Skeletal muscle tissue (tissue), 4 donors: ENCODE measurements around the gene MARS1. TPM values are rescaled to one million over a fixed set of nuclear protein-coding genes. Genes with fewer than 3 reads are reported as not detected.

Experiments used
- H3K27ac ChIP-seq: one replicate; pipeline ENCODE4 v1.7.0; 2013; ENCODE audit warnings: mild to moderate bottlenecking, low read depth, low read length, inconsistent platforms
- H3K27me3 ChIP-seq, 3 donors: one replicate each; pipeline ENCODE4 v1.7.0; 2013; ENCODE audit warnings: low read length in 3 of 3; ENCODE audit not compliant: control insufficient read depth in 3 of 3, insufficient read depth in 3 of 3
- H3K36me3 ChIP-seq, 3 donors: one replicate each; pipeline ENCODE4 v1.7.0; 2013; ENCODE audit warnings: low read length in 3 of 3; ENCODE audit not compliant: control insufficient read depth in 3 of 3, insufficient read depth in 3 of 3
- H3K4me1 ChIP-seq, 3 donors: one replicate each; pipeline ENCODE4 v1.7.0; 2013; ENCODE audit warnings: low read length in 3 of 3, mild to moderate bottlenecking in 3 of 3; ENCODE audit not compliant: control insufficient read depth in 3 of 3, insufficient read depth in 3 of 3
- H3K4me3 ChIP-seq, 3 donors: one replicate each; pipeline ENCODE4 v1.7.0; 2013; ENCODE audit warnings: low read length in 3 of 3
- H3K9ac ChIP-seq, 3 donors: one replicate each; pipeline ENCODE4 v1.7.0; 2013; ENCODE audit warnings: low read length in 3 of 3, mild to moderate bottlenecking in 3 of 3, moderate library complexity in 2 of 3, low read depth in 1 of 3
- H3K9me3 ChIP-seq, 3 donors: one replicate each; pipeline ENCODE4 v1.7.0; 2013; ENCODE audit warnings: low read length in 3 of 3; ENCODE audit not compliant: control insufficient read depth in 3 of 3
- total RNA-seq: library from RNA; depleted of rRNA; stranded (reverse); fragments of >200 nt; gene quantifications from one replicate; pipeline ENCODE4 v1.2.3, GENCODE V29; 2014
- donor health status: Osteomylitis.

The MARS1 gene
- total RNA-seq, 1 donor from 2014 or later = 68.4 TPM

DNA sequence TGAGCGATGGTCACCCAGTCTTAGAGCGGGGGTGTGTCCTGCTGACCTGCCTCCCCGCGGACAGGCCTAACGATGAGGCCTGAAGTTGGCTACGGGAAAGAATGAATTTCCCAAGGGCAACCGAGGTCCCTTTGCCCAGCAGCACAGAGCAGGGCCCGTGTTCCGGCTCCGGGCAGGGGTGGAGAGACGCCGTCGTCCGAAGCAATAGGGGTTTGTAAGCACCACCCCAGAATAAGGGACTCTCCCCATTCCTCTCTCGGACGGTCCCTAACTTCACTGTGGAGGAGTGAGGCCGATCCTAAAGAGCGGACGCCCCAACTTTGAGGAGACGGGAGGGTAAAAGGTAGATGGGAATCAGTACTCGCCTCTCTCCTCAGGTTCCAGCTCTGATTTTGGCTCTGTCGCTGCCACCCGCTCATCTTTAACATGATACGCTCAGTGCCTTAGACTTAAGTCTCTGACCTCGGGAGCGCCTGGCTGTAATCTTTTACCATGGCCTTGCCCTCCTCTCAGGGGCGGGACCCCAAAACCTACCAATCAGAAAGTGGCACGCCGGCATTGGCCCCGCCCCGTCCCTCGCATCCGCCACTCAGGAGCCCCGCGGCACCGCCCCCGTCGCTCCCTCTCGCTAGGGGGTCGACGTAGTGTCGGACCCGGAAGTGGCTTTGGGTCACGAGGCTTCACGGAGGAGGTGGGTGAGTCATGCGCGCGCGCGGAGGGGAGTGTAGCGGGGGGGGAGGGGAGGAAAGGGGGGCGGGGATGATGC lies 32.4 kb downstream of the MARS1 start, which contains the start of gene DDIT3:
DDIT3 (minus strand) TSS at position 462 of the 766 bp plus-strand sequence. CDS start 3,108 bp downstream, outside the sequence.
- H3K4me3 ChIP-seq = peak within 1 kb of the TSS; percentile 87 to 99 (median 99)
- H3K9me3 ChIP-seq = no peaks in the 10 kb centered on the region
- H3K4me1 ChIP-seq = peaks cover 50 to 65% (median 63%) of the 10 kb centered on the region in 3 donors
- peaks cover 35 to 47% (median 36%) of the 10 kb centered on the region in 3 donors for H3K36me3 ChIP-seq
- peak within 1 kb of the TSS; percentile 99 for H3K27ac ChIP-seq
- no peaks in the 10 kb centered on the region for H3K27me3 ChIP-seq
- peak within 1 kb of the TSS; percentile 97 to 100 (median 100) for H3K9ac ChIP-seq

DNA sequence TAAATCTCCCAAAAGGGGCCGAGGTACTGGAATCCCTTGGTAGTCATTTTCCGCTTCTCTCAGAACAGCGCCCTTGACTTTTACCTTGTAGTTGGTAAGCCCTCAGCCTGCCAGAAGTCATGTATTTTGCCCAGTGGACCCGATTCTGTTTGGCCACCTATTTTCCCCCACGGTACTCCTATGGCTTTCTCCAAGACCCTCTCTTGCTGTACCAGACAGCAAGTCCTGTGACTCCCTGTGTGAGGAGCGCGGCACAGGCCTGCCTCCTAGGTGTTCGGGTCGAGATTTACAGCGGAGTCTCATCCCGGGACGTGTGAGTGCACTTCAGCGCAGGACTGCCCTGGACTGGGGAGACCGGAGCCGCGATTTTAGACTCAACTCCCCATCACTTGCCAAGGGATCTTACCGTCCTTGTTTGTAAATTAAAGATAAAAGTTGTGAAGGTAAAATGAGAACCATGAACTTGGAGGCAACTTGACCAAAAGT lies 33.7 kb downstream of the MARS1 start:
- Histone ChIP-seq H3K4me3 (peak overlapping the region; percentile 70 to 84 (median 71)), H3K4me1 (peaks cover 50 to 67% (median 64%) of the 10 kb centered on the region in 3 donors), H3K9me3 (no peaks in the 10 kb centered on the region), H3K27me3 (no peaks in the 10 kb centered on the region), H3K27ac (peak overlapping the region; percentile 99), H3K36me3 (peaks cover 30 to 43% (median 34%) of the 10 kb centered on the region in 3 donors), H3K9ac (peak overlapping the region; percentile 90 to 95 (median 92))

DNA sequence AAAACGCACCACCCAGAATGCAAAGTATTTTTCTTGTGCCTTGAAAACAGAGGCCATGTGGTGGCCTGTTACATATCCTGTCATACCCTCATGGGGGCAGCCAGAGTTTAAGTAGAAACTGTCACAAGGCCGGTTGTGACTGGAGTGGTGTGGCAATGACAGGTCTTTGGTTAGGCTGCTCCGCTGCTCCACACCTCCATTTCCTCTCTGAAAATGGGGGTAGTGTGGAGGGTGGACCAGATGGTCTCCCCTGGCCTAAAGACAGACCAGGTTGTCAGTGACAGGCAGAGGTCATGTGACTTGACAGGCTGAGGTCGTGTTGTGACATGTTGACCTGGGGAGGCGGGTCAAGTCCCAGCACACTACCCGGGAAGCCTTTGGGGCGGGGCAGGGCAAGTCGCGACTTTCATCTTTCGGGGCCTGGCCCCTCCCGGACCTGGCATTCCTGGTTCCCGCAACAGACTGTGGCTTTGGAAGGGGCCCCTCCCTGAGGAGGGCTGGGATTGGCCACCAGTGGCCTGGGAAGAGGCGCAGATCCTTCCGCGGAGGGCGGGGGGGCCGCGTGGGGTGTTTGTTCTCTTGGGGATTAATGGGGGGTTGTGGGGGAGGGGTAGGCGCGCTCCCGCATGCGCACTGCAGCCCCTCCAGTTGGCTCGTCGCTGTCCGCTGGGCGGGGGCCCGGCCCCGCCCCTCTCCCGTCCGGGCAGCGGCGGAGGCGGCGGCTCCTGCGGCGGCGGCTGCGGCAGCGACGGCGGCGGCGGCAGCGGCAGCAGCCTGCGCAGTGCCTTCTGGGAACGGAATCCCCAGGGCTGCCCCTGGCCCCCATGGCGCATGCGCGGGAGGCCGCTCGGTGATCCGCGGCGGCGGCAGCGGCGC lies 34.4 kb downstream of the MARS1 start, which contains the start of gene MBD6:
MBD6 (plus strand) TSS at position 814 of the 876 bp plus-strand sequence. CDS start 1,480 bp downstream, outside the sequence.
- peak within 1 kb of the TSS; percentile 90 to 95 (median 92) for H3K9ac ChIP-seq
- H3K4me3 ChIP-seq = peak within 1 kb of the TSS; percentile 86 to 91 (median 88)
- no peaks in the 10 kb centered on the region for H3K27me3 ChIP-seq
- peaks cover 24 to 39% (median 32%) of the 10 kb centered on the region in 3 donors for H3K36me3 ChIP-seq
- H3K27ac ChIP-seq = peak within 1 kb of the TSS; percentile 99
- H3K9me3 ChIP-seq = no peaks in the 10 kb centered on the region
- H3K4me1 ChIP-seq = peaks cover 45 to 61% (median 60%) of the 10 kb centered on the region in 3 donors

DNA sequence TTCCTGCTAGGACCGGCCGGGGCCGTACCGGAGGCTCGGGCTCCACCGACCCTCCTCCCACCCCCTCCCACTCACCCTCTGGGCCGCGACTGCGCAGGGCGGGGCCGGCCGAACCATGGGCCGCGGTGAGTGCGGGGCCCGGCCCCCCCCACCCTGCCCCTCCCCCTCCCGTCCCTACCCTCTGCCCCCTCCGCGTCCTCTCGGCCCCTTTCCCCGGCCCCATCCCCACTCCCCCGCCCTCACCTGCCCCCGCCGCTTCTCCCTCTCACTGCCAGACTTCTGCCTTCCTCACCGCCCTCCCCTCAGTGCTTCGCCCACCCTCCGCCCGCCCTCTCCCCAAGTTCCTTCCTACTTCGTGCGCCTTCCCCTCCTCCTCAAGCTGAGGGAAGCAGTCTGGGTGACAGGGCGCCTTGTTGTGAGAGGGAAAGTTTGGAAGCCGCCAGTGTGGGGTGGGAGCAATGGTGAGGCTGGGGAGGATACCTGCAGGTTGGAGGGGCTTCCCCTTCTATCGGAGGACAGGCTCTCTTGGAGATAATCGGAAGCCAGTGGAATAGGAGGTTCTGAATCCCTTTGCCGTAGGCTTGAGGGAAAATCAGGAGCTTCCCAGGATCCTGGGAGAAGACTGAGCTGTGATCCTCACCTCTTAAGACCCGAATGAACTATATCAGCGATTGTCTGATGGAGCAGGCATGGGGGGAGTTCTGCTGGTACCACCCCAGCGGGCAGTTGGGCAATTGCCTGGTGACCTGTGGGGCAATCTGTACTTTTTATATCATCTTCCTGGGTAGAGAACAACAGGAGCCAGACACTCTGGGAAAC lies 35.2 kb downstream of the MARS1 start:
- H3K9me3 ChIP-seq = no peaks in the 10 kb centered on the region
- peaks cover 37 to 52% (median 52%) of the 10 kb centered on the region in 3 donors for H3K4me1 ChIP-seq
- H3K36me3 ChIP-seq = peaks cover 27 to 40% (median 36%) of the 10 kb centered on the region in 3 donors
- H3K27me3 ChIP-seq = no peaks in the 10 kb centered on the region
- peak overlapping the region; percentile 88 to 94 (median 88) for H3K9ac ChIP-seq
- H3K4me3 ChIP-seq = peak overlapping the region; percentile 86 to 91 (median 88)
- H3K27ac ChIP-seq = peak overlapping the region; percentile 99

DNA sequence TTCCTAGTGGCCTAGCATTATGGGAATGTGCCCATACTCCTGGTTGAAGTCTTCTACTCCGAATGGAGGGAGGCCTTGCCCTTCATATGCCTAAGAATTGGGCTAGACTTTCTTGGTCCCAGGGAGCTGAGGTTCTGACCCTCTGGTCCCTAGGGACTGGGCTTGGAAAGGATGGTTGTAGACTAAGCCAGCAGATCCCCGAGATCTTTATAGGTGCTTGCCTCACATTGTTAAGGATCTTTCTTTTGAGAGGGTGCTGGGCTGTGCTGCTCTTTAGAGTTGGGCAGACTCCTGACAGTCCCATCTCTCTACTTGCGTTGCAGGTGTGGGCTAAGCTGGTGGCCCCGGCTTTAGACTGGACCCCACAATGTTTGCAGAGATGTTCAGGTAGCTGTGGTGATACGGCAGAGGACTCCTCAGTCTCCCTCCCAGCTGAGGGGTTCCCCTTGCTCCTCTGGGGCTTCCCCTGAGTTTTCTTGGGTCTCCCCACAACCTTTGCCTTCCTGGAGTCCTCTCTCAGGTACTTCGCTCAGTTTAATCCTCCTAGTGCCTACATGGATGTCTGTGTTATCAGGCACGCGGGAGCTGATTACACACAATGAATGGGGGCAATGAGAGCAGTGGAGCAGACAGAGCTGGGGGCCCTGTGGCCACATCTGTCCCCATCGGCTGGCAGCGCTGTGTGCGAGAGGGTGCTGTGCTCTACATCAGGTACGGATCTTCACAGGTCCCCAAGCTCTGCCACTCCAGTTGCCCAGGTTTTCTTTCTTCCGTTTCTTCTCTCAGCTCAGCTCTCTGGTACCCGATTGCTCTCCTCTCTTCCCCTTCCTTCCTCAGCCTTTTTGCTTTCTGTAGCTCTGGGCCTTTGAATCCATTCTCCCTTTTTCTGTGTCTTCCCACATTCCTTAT lies 36.1 kb downstream of the MARS1 start:
- Histone ChIP-seq H3K4me3 (peak overlapping the region; percentile 86 to 91 (median 88)), H3K36me3 (peaks cover 35 to 46% (median 43%) of the 10 kb centered on the region in 3 donors), H3K9me3 (no peaks in the 10 kb centered on the region), H3K4me1 (peaks cover 37 to 51% (median 43%) of the 10 kb centered on the region in 3 donors), H3K27ac (peak overlapping the region; percentile 99), H3K9ac (peak overlapping the region; percentile 88 to 94 (median 88)), H3K27me3 (no peaks in the 10 kb centered on the region)

GRCh38 chr12:57524814-57525614 lies 37.1 kb downstream of the MARS1 start:
- Histone ChIP-seq H3K27ac (peak overlapping the region; percentile 99), H3K27me3 (no peaks in the 10 kb centered on the region), H3K36me3 (peaks cover 41 to 51% (median 47%) of the 10 kb centered on the region in 3 donors), H3K4me3 (no peak overlapping the region), H3K4me1 (peaks cover 33 to 41% (median 36%) of the 10 kb centered on the region in 3 donors), H3K9ac (peak overlapping the region in 1 of 3 donors; percentile 94), H3K9me3 (no peaks in the 10 kb centered on the region)

- no peaks in the 10 kb centered on the region for H3K27me3 ChIP-seq
- H3K27ac ChIP-seq = no peak overlapping the region
- H3K4me3 ChIP-seq = no peak overlapping the region
- H3K9ac ChIP-seq = peak overlapping the region in 1 of 3 donors; percentile 16
- H3K4me1 ChIP-seq = peaks cover 32 to 40% (median 36%) of the 10 kb centered on the region in 3 donors
- H3K36me3 ChIP-seq = peaks cover 49 to 59% (median 52%) of the 10 kb centered on the region in 3 donors
- H3K9me3 ChIP-seq = no peaks in the 10 kb centered on the region
Measured at GRCh38 chr12:57525615-57526383, 37.9 kb downstream of the MARS1 start.
